Subcutaneous abdominal adipose tissue (tissue), 5 donors: ENCODE results near the gene KLF11.

ENCODE experiments used
- H3K27ac ChIP-seq: one replicate; pipeline ENCODE4 v1.7.0; 2013; ENCODE audit warnings: low read depth, mild to moderate bottlenecking, inconsistent platforms, low read length, moderate library complexity
- H3K27me3 ChIP-seq, 5 donors: one replicate each; pipeline ENCODE4 v1.7.0; 2013; ENCODE audit warnings: low read length in 5 of 5, inconsistent platforms in 1 of 5; ENCODE audit not compliant: control insufficient read depth in 5 of 5, insufficient read depth in 4 of 5
- H3K36me3 ChIP-seq, 5 donors: one replicate each; pipeline ENCODE4 v1.7.0; 2013; ENCODE audit warnings: low read length in 5 of 5; ENCODE audit not compliant: control insufficient read depth in 5 of 5, insufficient read depth in 5 of 5
- H3K4me1 ChIP-seq, 5 donors: one replicate each; pipeline ENCODE4 v1.7.0; 2013; ENCODE audit warnings: low read length in 5 of 5, mild to moderate bottlenecking in 3 of 5, moderate library complexity in 1 of 5; ENCODE audit not compliant: control insufficient read depth in 5 of 5, insufficient read depth in 5 of 5
- H3K4me3 ChIP-seq, 5 donors: one replicate each; pipeline ENCODE4 v1.7.0; 2013; ENCODE audit warnings: low read length in 5 of 5, low read depth in 1 of 5
- H3K9ac ChIP-seq, 5 donors: one replicate each; pipeline ENCODE4 v1.7.0; 2013; ENCODE audit warnings: low read length in 5 of 5, mild to moderate bottlenecking in 4 of 5, moderate library complexity in 3 of 5
- H3K9me3 ChIP-seq, 5 donors: one replicate each; pipeline ENCODE4 v1.7.0; 2013; ENCODE audit warnings: low read length in 5 of 5; ENCODE audit not compliant: control insufficient read depth in 5 of 5
- donor health status: healthy.
- donor health status: healthy.
- donor health status: healthy.
- donor health status: healthy.
- donor health status: healthy.

The KLF11 gene

GRCh38 chr2:10080536-10081304 is 37.4 kb downstream of the KLF11 start:
- Histone ChIP-seq H3K27ac (no peak overlapping the region), H3K9ac (no peak overlapping the region), H3K4me3 (peak overlapping the region in 2 of 5 donors; percentile 22 to 35), H3K36me3 (no peaks in the 10 kb centered on the region), H3K4me1 (peaks cover 2 to 22% (median 17%) of the 10 kb centered on the region in 5 donors), H3K9me3 (no peaks in the 10 kb centered on the region), H3K27me3 (peaks cover 5 to 37% (median 27%) of the 10 kb centered on the region in 5 donors)

GRCh38 chr2:10083046-10083445 is 39.7 kb downstream of the KLF11 start:
- peaks cover 5 to 37% (median 29%) of the 10 kb centered on the region in 5 donors for H3K27me3 ChIP-seq

GRCh38 chr2:10083692-10084211 is 40.4 kb downstream of the KLF11 start:
- no peaks in the 10 kb centered on the region for H3K36me3 ChIP-seq

More at GRCh38 chr2:10083046-10083445, 39.7 kb downstream of the KLF11 start:
- Histone ChIP-seq H3K4me1 (peaks cover 2 to 22% (median 17%) of the 10 kb centered on the region in 5 donors), H3K27ac (no peak overlapping the region), H3K36me3 (no peaks in the 10 kb centered on the region), H3K4me3 (no peak overlapping the region), H3K9me3 (no peaks in the 10 kb centered on the region), H3K9ac (no peak overlapping the region)

GRCh38 chr2:10084223-10084865 is 41.0 kb downstream of the KLF11 start:
- Histone ChIP-seq H3K9ac (no peak overlapping the region), H3K4me1 (peaks cover 0 to 12% (median 6%) of the 10 kb centered on the region in 5 donors), H3K36me3 (no peaks in the 10 kb centered on the region), H3K4me3 (no peak overlapping the region), H3K27me3 (peaks cover 5 to 31% (median 21%) of the 10 kb centered on the region in 5 donors), H3K27ac (no peak overlapping the region), H3K9me3 (no peaks in the 10 kb centered on the region)

More at GRCh38 chr2:10083692-10084211, 40.4 kb downstream of the KLF11 start:
- Histone ChIP-seq H3K4me3 (no peak overlapping the region), H3K27me3 (peaks cover 5 to 33% (median 23%) of the 10 kb centered on the region in 5 donors), H3K4me1 (peaks cover under 1 to 17% (median 12%) of the 10 kb centered on the region in 5 donors), H3K9ac (no peak overlapping the region), H3K9me3 (no peaks in the 10 kb centered on the region), H3K27ac (no peak overlapping the region)

GRCh38 chr2:10085043-10085667 is 41.8 kb downstream of the KLF11 start:
- no peaks in the 10 kb centered on the region for H3K36me3 ChIP-seq
- H3K27me3 ChIP-seq, result peaks cover 5 to 37% (median 25%) of the 10 kb centered on the region in 5 donors
- H3K27ac ChIP-seq, result no peak overlapping the region
- no peaks in the 10 kb centered on the region for H3K9me3 ChIP-seq
- peaks cover 0 to 9% (median 6%) of the 10 kb centered on the region in 5 donors for H3K4me1 ChIP-seq
- H3K4me3 ChIP-seq, result no peak overlapping the region
- no peak overlapping the region for H3K9ac ChIP-seq

- Histone ChIP-seq H3K4me1 (peaks cover 0 to 5% (median 5%) of the 10 kb centered on the region in 5 donors), H3K9ac (no peak overlapping the region), H3K4me3 (no peak overlapping the region), H3K36me3 (no peaks in the 10 kb centered on the region), H3K27ac (no peak overlapping the region), H3K9me3 (no peaks in the 10 kb centered on the region), H3K27me3 (peaks cover 5 to 35% (median 25%) of the 10 kb centered on the region in 5 donors)
Measured at GRCh38 chr2:10085668-10086059, 42.3 kb downstream of the KLF11 start.

- no peak overlapping the region for H3K4me3 ChIP-seq
- H3K9ac ChIP-seq, result no peak overlapping the region
- H3K36me3 ChIP-seq, result no peaks in the 10 kb centered on the region
- no peaks in the 10 kb centered on the region for H3K9me3 ChIP-seq
- peaks cover 5 to 37% (median 25%) of the 10 kb centered on the region in 5 donors for H3K27me3 ChIP-seq
- peaks cover 0 to 8% (median 6%) of the 10 kb centered on the region in 5 donors for H3K4me1 ChIP-seq
- no peak overlapping the region for H3K27ac ChIP-seq
Measured at GRCh38 chr2:10086950-10087349, 43.6 kb downstream of the KLF11 start.

- Histone ChIP-seq H3K36me3 (no peaks in the 10 kb centered on the region), H3K9ac (no peak overlapping the region)
Measured at GRCh38 chr2:10087360-10087759, 44.0 kb downstream of the KLF11 start.

GRCh38 chr2:10089565-10090190 is 46.3 kb downstream of the KLF11 start:
- Histone ChIP-seq H3K27me3 (peaks cover 5 to 37% (median 24%) of the 10 kb centered on the region in 5 donors), H3K4me1 (peaks cover 0 to 8% (median 6%) of the 10 kb centered on the region in 5 donors), H3K9me3 (no peaks in the 10 kb centered on the region), H3K4me3 (no peak overlapping the region), H3K36me3 (no peaks in the 10 kb centered on the region), H3K9ac (no peak overlapping the region), H3K27ac (no peak overlapping the region)

More at GRCh38 chr2:10087360-10087759, 44.0 kb downstream of the KLF11 start:
- Histone ChIP-seq H3K9me3 (no peaks in the 10 kb centered on the region), H3K27ac (no peak overlapping the region), H3K27me3 (peaks cover 5 to 38% (median 24%) of the 10 kb centered on the region in 5 donors), H3K4me3 (no peak overlapping the region), H3K4me1 (peaks cover 0 to 8% (median 6%) of the 10 kb centered on the region in 5 donors)
